Lower lobe of right lung (tissue), 2 donors: ENCODE results near the gene ZNF365. TPM values are rescaled to one million over a fixed set of nuclear protein-coding genes. Genes with fewer than 3 reads are reported as not detected.
A peak's percentile ranks its signal among the peaks of the same experiment; 100 is the strongest.

Source experiments
- ATAC-seq, 2 donors: fragments of 200-7000 bp; cut with Tn5 transposase; one replicate each; pipeline ENCODE4 v1.9.1; 2020 to 2022; ENCODE audit warnings: mild to moderate bottlenecking in 2 of 2, moderate library complexity in 2 of 2
- DNase-seq: peaks from one replicate; pipeline ENCODE4 v3.0.0-alpha.2; 2020
- H3K27ac ChIP-seq: fragments of 200-600 bp; one replicate; pipeline ENCODE4 v1.8.0; 2022
- H3K27me3 ChIP-seq: fragments of 200-600 bp; one replicate; pipeline ENCODE4 v1.8.0; 2022; ENCODE audit warnings: low read depth
- H3K36me3 ChIP-seq: fragments of 200-600 bp; one replicate; pipeline ENCODE4 v1.8.0; 2022; ENCODE audit warnings: mild to moderate bottlenecking
- H3K4me1 ChIP-seq: fragments of 200-600 bp; one replicate; pipeline ENCODE4 v1.8.0; 2022
- H3K4me3 ChIP-seq: fragments of 200-600 bp; one replicate; pipeline ENCODE4 v1.8.0; 2022; ENCODE audit warnings: mild to moderate bottlenecking
- H3K9me3 ChIP-seq: fragments of 200-600 bp; one replicate; pipeline ENCODE4 v1.8.0; 2022
- CTCF ChIP-seq: fragments of 200-600 bp; IDR thresholded peaks from one replicate; pipeline ENCODE4 v1.8.0; 2022; ENCODE audit warnings: antibody characterized with exemption, mild to moderate bottlenecking
- intact Hi-C: fragments of 100-400 bp; cut with DNase I; formaldehyde crosslinking; loops from one replicate; pipeline ENCODE4 v1.11.0; 2022
- total RNA-seq: library from RNA; stranded (reverse); fragmentation: NEBNext Ultra II Directional; extraction: Animal tissue kit (Norgen Biotek cat#: 25700); gene quantifications from one replicate; pipeline ENCODE4 v1.2.1, GENCODE V29; 2021
- donor health status: DM: no; HTN: yes; CAD: no; lungs with severe emphysema.

Gene ZNF365
- total RNA-seq, 1 donor from 2014 or later = 1.2 TPM

- peaks cover 5% of the 10 kb centered on the region for H3K4me1 ChIP-seq
- intact Hi-C loops = no loop called here
- no peak overlapping the region for H3K27ac ChIP-seq
- DNase-seq = no peak
- H3K9me3 ChIP-seq = no peaks in the 10 kb centered on the region
- ATAC-seq = no peak
- H3K4me3 ChIP-seq = no peak overlapping the region
- H3K36me3 ChIP-seq = no peaks in the 10 kb centered on the region
- H3K27me3 ChIP-seq = peaks cover 12% of the 10 kb centered on the region
- TF ChIP-seq CTCF = no peak
These were observed 5.2 kb downstream of the ZNF365 start for GRCh38 chr10:62379394-62379793.

- ATAC-seq = no peak
- H3K9me3 ChIP-seq = no peaks in the 10 kb centered on the region
- intact Hi-C loops = no loop called here
These were observed 5.8 kb downstream of the ZNF365 start for GRCh38 chr10:62380016-62380415.

GRCh38 chr10:62381385-62382102, 7.4 kb downstream of the ZNF365 start:
- intact Hi-C loops = no loop called here
- H3K4me1 ChIP-seq = no peaks in the 10 kb centered on the region
- DNase-seq = no peak
- TF ChIP-seq CTCF = no peak
- no peaks in the 10 kb centered on the region for H3K27me3 ChIP-seq
- no peak for ATAC-seq
- H3K9me3 ChIP-seq = no peaks in the 10 kb centered on the region
- H3K27ac ChIP-seq = no peak overlapping the region
- H3K36me3 ChIP-seq = no peaks in the 10 kb centered on the region
- no peak overlapping the region for H3K4me3 ChIP-seq

More at GRCh38 chr10:62380016-62380415, 5.8 kb downstream of the ZNF365 start:
- H3K27ac ChIP-seq = no peak overlapping the region
- H3K36me3 ChIP-seq = no peaks in the 10 kb centered on the region
- DNase-seq = no peak
- H3K27me3 ChIP-seq = peaks cover 6% of the 10 kb centered on the region
- H3K4me3 ChIP-seq = no peak overlapping the region
- no peaks in the 10 kb centered on the region for H3K4me1 ChIP-seq
- TF ChIP-seq CTCF = no peak

GRCh38 chr10:62382831-62383230, 8.7 kb downstream of the ZNF365 start:
- DNase-seq = no peak
- no peak for TF ChIP-seq CTCF
- no peaks in the 10 kb centered on the region for H3K4me1 ChIP-seq
- intact Hi-C loops = no loop called here
- no peaks in the 10 kb centered on the region for H3K27me3 ChIP-seq
- H3K4me3 ChIP-seq = no peak overlapping the region
- ATAC-seq = no peak
- no peak overlapping the region for H3K27ac ChIP-seq
- no peaks in the 10 kb centered on the region for H3K36me3 ChIP-seq
- no peaks in the 10 kb centered on the region for H3K9me3 ChIP-seq

- DNase-seq (no peak), ATAC-seq (peak; percentile 61 to 77)
- no peak overlapping the region for H3K27ac ChIP-seq
- H3K36me3 ChIP-seq = no peaks in the 10 kb centered on the region
- no peaks in the 10 kb centered on the region for H3K9me3 ChIP-seq
- H3K4me1 ChIP-seq = no peaks in the 10 kb centered on the region
- no peak for TF ChIP-seq CTCF
- intact Hi-C loops = no loop called here
- H3K27me3 ChIP-seq = no peaks in the 10 kb centered on the region
- H3K4me3 ChIP-seq = no peak overlapping the region
These were observed 9.9 kb downstream of the ZNF365 start for GRCh38 chr10:62384057-62384446.
